Keratinocyte (primary cell): Measurements from ENCODE around the gene FGF11. TPM values are rescaled to one million over a fixed set of nuclear protein-coding genes. Genes with fewer than 3 reads are reported as not detected.

ENCODE experiments used
- DNase-seq: peaks from one replicate; pipeline ENCODE4 v3.0.0-alpha.2; 2011; ENCODE audit warnings: low read depth, missing footprints, low spot score
- FAIRE-seq: peaks from 2 replicates; lab custom pipeline; 2011; peaks lifted over from hg19 to GRCh38; lab: Jason Lieb, UNC
- H2AFZ ChIP-seq: 2 replicates; pipeline ENCODE4 v1.6.0; 2012; ENCODE audit warnings: low read length, control low read depth, inconsistent platforms; ENCODE audit not compliant: control insufficient read depth
- H3K27ac ChIP-seq: 2 replicates; pipeline ENCODE4 v1.5.1; 2011; ENCODE audit warnings: low read length; ENCODE audit not compliant: control insufficient read depth, insufficient read depth
- H3K27me3 ChIP-seq: 3 replicates; pipeline ENCODE4 v1.6.0; 2011; ENCODE audit warnings: low read length; ENCODE audit not compliant: control insufficient read depth, insufficient read depth; ENCODE audit errors: extremely low read depth
- H3K36me3 ChIP-seq, 2 experiments: 2 replicates in 1 of 2; 3 replicates in 1 of 2; pipeline ENCODE4 v1.5.1; 2011; ENCODE audit warnings: low read length in 2 of 2, mild to moderate bottlenecking in 1 of 2; ENCODE audit not compliant: control insufficient read depth in 2 of 2, insufficient read depth in 2 of 2; ENCODE audit errors: extremely low read depth in 1 of 2
- H3K4me1 ChIP-seq: 3 replicates; pipeline ENCODE4 v1.5.1; 2011; ENCODE audit warnings: low read length; ENCODE audit not compliant: control insufficient read depth, insufficient read depth; ENCODE audit errors: extremely low read depth
- H3K4me2 ChIP-seq: 3 replicates; pipeline ENCODE4 v1.6.0; 2011; ENCODE audit warnings: low read depth, low read length; ENCODE audit not compliant: control insufficient read depth, insufficient read depth; ENCODE audit errors: extremely low read depth
- H3K4me3 ChIP-seq, 3 experiments: fragments of 200-600 bp in 1 of 3; sonication (generic) in 1 of 3; 2 replicates in 2 of 3; 3 replicates in 1 of 3; pipeline ENCODE4 v1.5.1; 2011 to 2016; ENCODE audit warnings: low read length in 3 of 3, mild to moderate bottlenecking in 3 of 3, control low read depth in 2 of 3, inconsistent platforms in 1 of 3, low read depth in 1 of 3, mixed read lengths in 1 of 3, mixed run types in 1 of 3, moderate library complexity in 1 of 3; ENCODE audit not compliant: control insufficient read depth in 2 of 3, insufficient read depth in 2 of 3; ENCODE audit errors: extremely low read depth in 1 of 3
- H3K79me2 ChIP-seq: 2 replicates; pipeline ENCODE4 v1.6.0; 2012; ENCODE audit warnings: low read length; ENCODE audit not compliant: control insufficient read depth, insufficient read depth
- H3K9ac ChIP-seq: 3 replicates; pipeline ENCODE4 v1.6.0; 2011; ENCODE audit warnings: low read length; ENCODE audit not compliant: control insufficient read depth, insufficient read depth; ENCODE audit errors: extremely low read depth
- H3K9me1 ChIP-seq: 3 replicates; pipeline ENCODE4 v1.6.0; 2011; ENCODE audit warnings: low read length; ENCODE audit not compliant: control insufficient read depth, insufficient read depth; ENCODE audit errors: extremely low read depth
- H3K9me3 ChIP-seq: 2 replicates; pipeline ENCODE4 v1.5.1; 2012; ENCODE audit warnings: low read depth, low read length; ENCODE audit not compliant: control insufficient read depth
- H4K20me1 ChIP-seq: 3 replicates; pipeline ENCODE4 v1.6.0; 2011; ENCODE audit warnings: low read length; ENCODE audit not compliant: control insufficient read depth, insufficient read depth; ENCODE audit errors: extremely low read depth
- CTCF ChIP-seq, 3 experiments: IDR thresholded peaks in 1 of 3; conservative IDR thresholded peaks in 1 of 3; optimal IDR thresholded peaks in 1 of 3; 2 replicates in 2 of 3; 3 replicates in 1 of 3; pipeline versions ENCODE3 to v1.5.1; 2011; ENCODE audit warnings: low read length in 3 of 3, mild to moderate bottlenecking in 3 of 3, moderate library complexity in 2 of 3, control low read depth in 1 of 3, inconsistent platforms in 1 of 3; ENCODE audit not compliant: insufficient read depth in 2 of 3; ENCODE audit errors: extremely low read depth in 1 of 3
- EZH2 ChIP-seq: IDR thresholded peaks from one replicate; pipeline ENCODE4 v1.6.1; 2012; ENCODE audit warnings: inconsistent platforms, mild to moderate bottlenecking, low read length, moderate library complexity
- dilution Hi-C: fragments of 300-500 bp; cut with MboI; formaldehyde crosslinking; loops from one replicate; pipeline ENCODE4 v1.7.0; 2020; ENCODE audit warnings: low sequenced_read_pairs; ENCODE audit not compliant: extremely low pct_ligation_motif_present
- polyA plus RNA-seq, 5 experiments: library from polyadenylated mRNA; depleted of rRNA in 3 of 5; stranded (reverse) in 3 of 5; stranded (forward) in 1 of 5; unstranded in 1 of 5; fragments of >200 nt; gene quantifications; 1 replicate in 1 of 5; 2 replicates in 3 of 5; 3 replicates in 1 of 5; pipeline versions ENCODE4 v1.2.1 to v1.2.3, GENCODE V29; 2011 to 2012; ENCODE audit warnings: missing spikeins in 2 of 5, low read depth in 1 of 5, low replicate concordance in 1 of 5

The FGF11 gene
- polyA plus RNA-seq, 1 donor (not counting 4 experiments of a cell fraction or from before 2014, with no cell fraction given), result 30.4 TPM

DNA sequence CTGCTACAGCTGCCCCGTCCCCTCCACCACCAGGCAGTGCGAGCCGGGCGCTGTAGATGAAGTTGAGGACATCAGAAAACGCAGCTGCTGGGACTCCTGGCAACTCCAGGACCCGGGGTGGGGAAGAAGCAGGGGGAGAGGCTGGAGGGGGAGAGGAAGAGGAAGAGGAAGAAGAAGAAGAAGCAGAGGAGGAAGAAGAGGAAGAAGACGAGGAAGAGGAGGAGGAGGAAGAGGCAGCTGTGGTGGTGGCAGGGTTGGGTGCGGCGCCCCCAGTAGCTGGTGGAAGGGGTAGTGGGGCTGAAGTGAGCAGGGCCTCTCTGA, 27.0 kb downstream of the FGF11 start:
- no peak overlapping the region for H3K4me2 ChIP-seq
- dilution Hi-C loops, result no loop called here

DNA sequence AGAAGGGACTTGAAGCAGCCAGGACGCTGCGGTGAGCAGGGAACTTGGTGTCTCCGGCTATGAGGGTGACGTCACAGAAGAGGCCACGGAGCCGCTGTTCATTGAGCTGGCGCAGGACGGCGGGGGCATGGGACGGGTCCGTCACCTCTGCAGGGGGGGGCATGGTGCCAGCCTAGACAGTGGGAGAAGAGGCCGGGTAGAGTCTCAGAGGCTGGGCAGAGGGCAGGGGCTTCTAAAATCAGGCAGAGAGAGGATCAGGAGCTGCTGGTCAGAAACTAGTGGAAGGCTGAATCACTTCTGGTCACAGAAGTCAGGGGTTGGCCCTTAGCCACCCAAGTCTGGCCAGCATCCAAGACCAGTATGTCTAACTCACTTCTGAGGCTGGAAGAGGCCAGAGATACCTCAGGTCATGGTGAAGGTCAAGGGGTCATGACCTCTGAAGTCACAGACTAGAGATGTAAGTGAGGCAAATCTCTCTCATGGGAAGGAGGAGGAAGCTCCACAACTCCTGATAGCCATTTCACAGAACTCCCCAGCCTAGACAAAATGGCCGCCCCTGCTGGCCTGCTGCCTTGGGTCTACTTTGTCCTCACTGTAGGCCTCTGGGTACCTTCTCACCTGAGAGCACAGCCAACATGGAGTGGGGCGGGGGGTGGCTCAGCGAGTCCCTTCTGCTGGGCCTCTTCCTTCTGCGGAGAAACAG, 27.5 kb downstream of the FGF11 start:
- TF ChIP-seq CTCF (optimal IDR thresholded peaks at IDR 0.05 in 1 of 3, IDR thresholded peaks at IDR 0.05 in 1 of 3, conservative IDR thresholded peaks at IDR 0.05 in 1 of 3; ENCODE audit: extremely low read depth in 1 of 3, insufficient read depth in 2 of 3, low read length in 3 of 3), result no peak
- TF ChIP-seq EZH2, result no peak
- H4K20me1 ChIP-seq, result no peaks in the 10 kb centered on the region
- H3K27ac ChIP-seq, result no peak overlapping the region
- no peaks in the 10 kb centered on the region for H3K9me3 ChIP-seq
- H3K9me1 ChIP-seq, result peaks cover 3% of the 10 kb centered on the region
- dilution Hi-C loops, result no loop called here
- no peak for DNase-seq
- no peak overlapping the region for H3K4me2 ChIP-seq
- H3K27me3 ChIP-seq, result no peaks in the 10 kb centered on the region
- peaks cover 14 to 34% of the 10 kb centered on the region in 2 experiments for H3K36me3 ChIP-seq
- H3K79me2 ChIP-seq, result peaks cover 53% of the 10 kb centered on the region
- H3K4me3 ChIP-seq, result no peak overlapping the region
- H3K4me1 ChIP-seq, result peaks cover 14% of the 10 kb centered on the region
- H3K9ac ChIP-seq, result no peak overlapping the region
- no peak overlapping the region for H2AFZ ChIP-seq
- peak; percentile 9 for FAIRE-seq

More for the DNA sequence above, 27.0 kb downstream of the FGF11 start:
- TF ChIP-seq EZH2, result no peak
- no peak for TF ChIP-seq CTCF (optimal IDR thresholded peaks at IDR 0.05 in 1 of 3, IDR thresholded peaks at IDR 0.05 in 1 of 3, conservative IDR thresholded peaks at IDR 0.05 in 1 of 3; ENCODE audit: extremely low read depth in 1 of 3, insufficient read depth in 2 of 3, low read length in 3 of 3)
- Histone ChIP-seq H3K4me1 (peaks cover 19% of the 10 kb centered on the region), H3K4me3 (no peak overlapping the region), H3K79me2 (peaks cover 47% of the 10 kb centered on the region), H3K9ac (no peak overlapping the region), H3K9me3 (no peaks in the 10 kb centered on the region), H4K20me1 (no peaks in the 10 kb centered on the region), H3K27ac (no peak overlapping the region), H3K36me3 (peaks cover 16 to 34% of the 10 kb centered on the region in 2 experiments), H3K27me3 (no peaks in the 10 kb centered on the region), H3K9me1 (peaks cover 3% of the 10 kb centered on the region), H2AFZ (no peak overlapping the region)
- FAIRE-seq (no peak), DNase-seq (no peak)
